Breast epithelium (tissue), 4 donors: ENCODE measurements around the gene UTP11. TPM values are rescaled to one million over a fixed set of nuclear protein-coding genes. Genes with fewer than 3 reads are reported as not detected.

Source experiments
- DNase-seq, 2 donors: peaks; one replicate each; pipeline ENCODE4 v3.0.0-alpha.2; 2019; ENCODE audit warnings: low spot score in 2 of 2
- H3K27ac ChIP-seq, 2 donors: fragments of 200-600 bp; sonication (generic) in 1 of 2; one replicate each; pipeline ENCODE4 v1.5.1; 2016 to 2019; ENCODE audit warnings: mild to moderate bottlenecking in 1 of 2
- H3K27me3 ChIP-seq, 2 donors: fragments of 200-600 bp; sonication (generic) in 1 of 2; one replicate each; pipeline versions ENCODE4 v1.5.1 to v1.6.0; 2017 to 2019; ENCODE audit warnings: control low read depth in 1 of 2, mild to moderate bottlenecking in 1 of 2
- H3K36me3 ChIP-seq: fragments of 200-600 bp; one replicate; pipeline ENCODE4 v1.5.1; 2019
- H3K4me1 ChIP-seq, 2 donors: fragments of 200-600 bp; sonication (generic); one replicate each; pipeline ENCODE4 v1.5.1; 2016 to 2019; ENCODE audit warnings: control low read depth in 1 of 2
- H3K4me3 ChIP-seq, 3 donors: fragments of 200-600 bp; sonication (generic); 1 replicate in 2 of 3; 2 replicates in 1 of 3; pipeline ENCODE4 v1.5.1; 2016 to 2019; ENCODE audit warnings: mild to moderate bottlenecking in 3 of 3, moderate library complexity in 2 of 3
- H3K9me3 ChIP-seq, 2 donors: fragments of 200-600 bp; sonication (generic) in 1 of 2; one replicate each; pipeline ENCODE4 v1.5.1; 2016 to 2019; ENCODE audit warnings: control low read depth in 1 of 2
- POLR2A ChIP-seq: fragments of 450-650 bp; IDR thresholded peaks from one replicate; pipeline ENCODE4 v1.6.1; 2016; ENCODE audit warnings: antibody characterized with exemption, mild to moderate bottlenecking, moderate library complexity
- POLR2AphosphoS5 ChIP-seq, 3 donors: sonication (generic); formaldehyde crosslinking; IDR thresholded peaks; one replicate each; pipeline ENCODE4 v1.6.1; 2017; ENCODE audit warnings: antibody characterized with exemption in 3 of 3
- intact Hi-C: fragments of 100-400 bp; cut with DNase I; formaldehyde crosslinking; loops from one replicate; pipeline ENCODE4 v1.15.1; 2023; ENCODE audit warnings: low total_unique reads
- total RNA-seq, 3 donors: library from RNA; depleted of rRNA; stranded (reverse); fragments of >200 nt; gene quantifications; one replicate each; pipeline ENCODE4 v1.1.0, GENCODE V29; 2016
- TF ChIP-seq, protein P1 (sequence below), 3 donors: fragments of 450-650 bp; IDR thresholded peaks; one replicate each; pipeline ENCODE4 v1.5.1; 2016 to 2017; ENCODE audit warnings: antibody characterized with exemption in 3 of 3, mild to moderate bottlenecking in 3 of 3, moderate library complexity in 3 of 3

The UTP11 gene
- total RNA-seq, 3 donors from 2014 or later: 22.6 to 29.2 (median 25.6) TPM

DNA sequence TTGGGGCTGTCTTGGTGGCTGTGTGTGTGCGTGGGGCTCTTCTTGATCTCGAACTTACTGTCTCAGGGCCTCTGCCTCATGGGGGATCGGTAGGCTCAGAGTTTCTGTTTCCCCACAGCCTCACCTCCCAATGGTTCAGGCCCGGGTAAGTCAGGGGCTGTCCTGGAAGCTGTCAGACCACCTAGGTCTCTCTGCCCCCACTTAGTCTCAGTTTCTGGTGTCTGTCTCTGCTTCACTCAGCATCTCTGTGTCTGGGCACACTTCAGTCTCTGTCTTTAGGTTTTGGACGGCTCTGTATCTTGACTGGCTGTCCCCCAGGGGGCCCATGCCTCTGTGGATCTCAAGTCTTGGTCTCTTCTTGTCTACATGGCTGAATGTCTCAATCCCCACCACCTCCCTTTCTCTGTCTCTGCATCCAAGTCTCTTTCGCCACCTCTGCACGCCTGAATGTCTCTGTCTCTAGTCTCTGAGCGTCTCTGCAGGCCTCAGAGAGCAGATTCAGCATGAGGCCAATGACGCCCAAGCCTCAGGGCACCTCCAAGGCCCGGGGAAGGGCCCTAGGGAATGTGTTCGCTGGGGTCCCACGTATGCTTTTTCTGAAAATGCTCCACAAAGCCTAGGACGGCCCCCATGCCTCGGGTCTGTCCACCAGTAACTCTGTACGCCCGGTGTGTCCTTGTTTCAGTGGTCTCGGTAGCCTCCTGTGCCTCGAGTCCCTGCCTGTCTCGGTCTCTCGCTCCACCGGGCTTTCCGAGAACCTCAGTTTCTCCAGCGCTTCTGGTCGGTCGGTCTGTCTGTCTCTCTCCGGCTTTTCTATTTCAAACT is 8.0 kb upstream of the UTP11 start:
- no peaks in the 10 kb centered on the region for H3K27me3 ChIP-seq
- no peak for DNase-seq
- intact Hi-C loops: no loop called here
- no peaks in the 10 kb centered on the region for H3K36me3 ChIP-seq
- H3K4me3 ChIP-seq: peak overlapping the region; percentile 61 to 91 (median 73)
- H3K27ac ChIP-seq: peak overlapping the region; percentile 90 to 92
- peaks cover 5 to 18% of the 10 kb centered on the region in 2 donors for H3K4me1 ChIP-seq
- TF ChIP-seq, protein P1, sequence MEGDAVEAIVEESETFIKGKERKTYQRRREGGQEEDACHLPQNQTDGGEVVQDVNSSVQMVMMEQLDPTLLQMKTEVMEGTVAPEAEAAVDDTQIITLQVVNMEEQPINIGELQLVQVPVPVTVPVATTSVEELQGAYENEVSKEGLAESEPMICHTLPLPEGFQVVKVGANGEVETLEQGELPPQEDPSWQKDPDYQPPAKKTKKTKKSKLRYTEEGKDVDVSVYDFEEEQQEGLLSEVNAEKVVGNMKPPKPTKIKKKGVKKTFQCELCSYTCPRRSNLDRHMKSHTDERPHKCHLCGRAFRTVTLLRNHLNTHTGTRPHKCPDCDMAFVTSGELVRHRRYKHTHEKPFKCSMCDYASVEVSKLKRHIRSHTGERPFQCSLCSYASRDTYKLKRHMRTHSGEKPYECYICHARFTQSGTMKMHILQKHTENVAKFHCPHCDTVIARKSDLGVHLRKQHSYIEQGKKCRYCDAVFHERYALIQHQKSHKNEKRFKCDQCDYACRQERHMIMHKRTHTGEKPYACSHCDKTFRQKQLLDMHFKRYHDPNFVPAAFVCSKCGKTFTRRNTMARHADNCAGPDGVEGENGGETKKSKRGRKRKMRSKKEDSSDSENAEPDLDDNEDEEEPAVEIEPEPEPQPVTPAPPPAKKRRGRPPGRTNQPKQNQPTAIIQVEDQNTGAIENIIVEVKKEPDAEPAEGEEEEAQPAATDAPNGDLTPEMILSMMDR (IDR thresholded peaks at IDR 0.05): no peak
- no peak for TF ChIP-seq POLR2A
- no peak for TF ChIP-seq POLR2AphosphoS5 (IDR thresholded peaks at IDR 0.05)
- H3K9me3 ChIP-seq: no peaks in the 10 kb centered on the region

DNA sequence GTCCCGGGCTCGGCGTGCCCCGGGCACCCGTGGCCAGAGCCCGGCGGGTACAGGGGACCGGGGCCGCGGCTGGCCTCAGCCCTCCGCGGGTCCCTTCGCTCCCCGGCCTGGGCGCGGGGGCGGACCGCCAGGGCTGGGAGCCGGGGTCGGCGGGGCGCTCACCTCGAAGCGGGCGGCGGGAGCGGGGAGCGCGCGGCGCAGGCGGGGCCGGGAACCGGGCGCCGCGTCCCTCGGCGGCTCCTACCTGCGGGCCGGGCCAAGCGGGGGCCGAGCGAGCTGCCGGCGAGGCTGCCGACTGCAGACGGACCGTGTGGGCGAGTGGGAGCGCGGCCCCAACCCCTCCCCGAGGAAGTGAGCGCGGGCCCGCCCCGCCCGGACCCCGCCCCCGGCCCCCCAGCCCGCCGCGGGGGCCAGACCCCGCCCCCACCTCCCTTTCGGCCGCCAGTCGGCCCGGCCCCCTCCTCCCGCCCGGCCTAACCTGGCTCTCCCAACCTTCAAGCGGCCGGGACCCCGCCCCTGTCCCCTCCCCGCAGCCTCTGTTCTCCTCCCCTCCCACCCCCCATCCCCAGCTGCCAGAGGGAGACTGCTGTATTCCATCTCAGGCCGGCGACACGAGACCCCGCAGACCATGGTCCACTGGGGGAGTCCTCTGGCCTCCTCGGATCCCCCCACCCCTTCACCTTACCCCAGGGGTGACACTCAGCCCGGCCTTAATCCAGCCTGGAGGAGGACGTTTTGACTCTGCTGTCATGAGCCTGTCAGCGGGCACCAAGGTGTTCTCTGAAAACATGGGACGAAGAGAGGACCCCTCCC is 7.1 kb upstream of the UTP11 start, which contains the start of gene FHL3:
Gene FHL3, minus strand, starts transcription at position 320 of the 813 bp plus-strand sequence. CDS start 6,102 bp downstream, outside the sequence.
- peaks cover 5 to 11% of the 10 kb centered on the region in 2 donors for H3K4me1 ChIP-seq

GRCh38 chr1:38006008-38006828 is 6.3 kb upstream of the UTP11 start:
- H3K9me3 ChIP-seq: no peaks in the 10 kb centered on the region
- H3K36me3 ChIP-seq: no peaks in the 10 kb centered on the region
- TF ChIP-seq, protein P1 (IDR thresholded peaks at IDR 0.05): no peak
- no peak for TF ChIP-seq POLR2A
- no peak for TF ChIP-seq POLR2AphosphoS5 (IDR thresholded peaks at IDR 0.05)
- H3K27ac ChIP-seq: peak overlapping the region; percentile 90 to 92
- DNase-seq: no peak
- peak overlapping the region; percentile 61 to 91 (median 73) for H3K4me3 ChIP-seq
- H3K27me3 ChIP-seq: no peaks in the 10 kb centered on the region
- peaks cover 4 to 5% of the 10 kb centered on the region in 2 donors for H3K4me1 ChIP-seq
- intact Hi-C loops: no loop called here

More for the DNA sequence above, 7.1 kb upstream of the UTP11 start, which contains the start of gene FHL3:
- peak in 1 of 2 donors; percentile 56 for DNase-seq
- peak within 1 kb of the TSS; percentile 61 to 91 (median 73) for H3K4me3 ChIP-seq
- H3K27ac ChIP-seq: peak within 1 kb of the TSS; percentile 90 to 92
- H3K27me3 ChIP-seq: no peaks in the 10 kb centered on the region
- H3K9me3 ChIP-seq: no peaks in the 10 kb centered on the region
- TF ChIP-seq POLR2AphosphoS5 (IDR thresholded peaks at IDR 0.05): no peak
- no peak for TF ChIP-seq POLR2A
- TF ChIP-seq, protein P1 (IDR thresholded peaks at IDR 0.05): no peak
- intact Hi-C loops: no loop called here
- no peaks in the 10 kb centered on the region for H3K36me3 ChIP-seq

GRCh38 chr1:38009088-38009840 is 3.3 kb upstream of the UTP11 start:
- peak overlapping the region; percentile 59 to 71 for H3K27ac ChIP-seq

More at GRCh38 chr1:38009088-38009840, 3.3 kb upstream of the UTP11 start:
- Histone ChIP-seq H3K4me1 (peaks cover 3 to 7% of the 10 kb centered on the region in 2 donors), H3K36me3 (no peaks in the 10 kb centered on the region), H3K27me3 (no peaks in the 10 kb centered on the region), H3K4me3 (no peak overlapping the region), H3K9me3 (no peaks in the 10 kb centered on the region)
- no peak for DNase-seq
- TF ChIP-seq POLR2AphosphoS5 (IDR thresholded peaks at IDR 0.05) (no peak), POLR2A (no peak)
- TF ChIP-seq, protein P1 (IDR thresholded peaks at IDR 0.05): no peak
- intact Hi-C loops: no loop called here
